Activated T-helper 2 cell treated with anti-CD3 and anti-CD28 coated beads, Interferon-gamma antibody, Interleukin-2, Interleukin-4, amounts not matched to agents 10 μg/mL and 5 μg/mL and 100 μg/mL, durations not matched to agents 14 hours and 24 hours and 36 hours (primary cell): ENCODE data around the gene HTR1E. TPM values are rescaled to one million over a fixed set of nuclear protein-coding genes. Genes with fewer than 3 reads are reported as not detected.
"Not testable (repeated sequence)": the region's sequence is repeated elsewhere in the genome, so short reads cannot be mapped to it uniquely, and the experiment has no call there.

Experiments
- DNase-seq: peaks from one replicate; pipeline ENCODE4 v3.0.0; 2021; ENCODE audit warnings: low spot score
- H3K27ac Mint-ChIP-seq: one replicate; pipeline ENCODE4 v1.8.0; 2021; ENCODE audit warnings: mixed read lengths
- H3K27me3 Mint-ChIP-seq: one replicate; pipeline ENCODE4 v1.8.0; 2021; ENCODE audit warnings: low read depth, mixed read lengths
- H3K36me3 Mint-ChIP-seq: one replicate; pipeline ENCODE4 v1.8.0; 2021; ENCODE audit warnings: low read depth, mixed read lengths
- H3K4me1 Mint-ChIP-seq: one replicate; pipeline ENCODE4 v1.8.0; 2021; ENCODE audit warnings: low read depth, mixed read lengths
- H3K4me3 Mint-ChIP-seq: one replicate; pipeline ENCODE4 v1.8.0; 2021; ENCODE audit warnings: low read depth, mild to moderate bottlenecking, moderate library complexity, mixed read lengths
- H3K9me3 Mint-ChIP-seq: one replicate; pipeline ENCODE4 v1.8.0; 2021; ENCODE audit warnings: mixed read lengths
- intact Hi-C: fragments of 100-400 bp; cut with micrococcal nuclease; formaldehyde crosslinking; loops from one replicate; pipeline ENCODE4 v1.15.1; 2023
- total RNA-seq: library from RNA; stranded (reverse); gene quantifications from 2 replicates; pipeline ENCODE4 v1.2.3, GENCODE V29; 2022

Gene HTR1E
- total RNA-seq, 1 donor from 2014 or later: not detected

- Mint-ChIP-seq H3K4me1 (no peaks in the 10 kb centered on the region), H3K4me3 (no peak overlapping the region), H3K9me3 (no peaks in the 10 kb centered on the region), H3K27ac (no peak overlapping the region), H3K27me3 (no peaks in the 10 kb centered on the region), H3K36me3 (no peaks in the 10 kb centered on the region)
- intact Hi-C loops: no loop called here
- no peak for DNase-seq
Measured at GRCh38 chr6:86949771-86950170, 12.4 kb downstream of the HTR1E start.

- Mint-ChIP-seq H3K27ac (no peak overlapping the region), H3K4me3 (no peak overlapping the region), H3K4me1 (no peaks in the 10 kb centered on the region), H3K36me3 (no peaks in the 10 kb centered on the region), H3K9me3 (no peaks in the 10 kb centered on the region), H3K27me3 (no peaks in the 10 kb centered on the region)
- DNase-seq: no peak
- intact Hi-C loops: no loop called here
Measured at GRCh38 chr6:86952991-86953390, 15.7 kb downstream of the HTR1E start.

GRCh38 chr6:86959656-86960055, 22.3 kb downstream of the HTR1E start:
- H3K4me3 Mint-ChIP-seq: no peak overlapping the region
- H3K4me1 Mint-ChIP-seq: no peaks in the 10 kb centered on the region
- no peak for DNase-seq
- no peaks in the 10 kb centered on the region for H3K27me3 Mint-ChIP-seq
- H3K36me3 Mint-ChIP-seq: no peaks in the 10 kb centered on the region
- intact Hi-C loops: no loop called here
- no peak overlapping the region for H3K27ac Mint-ChIP-seq
- H3K9me3 Mint-ChIP-seq: no peaks in the 10 kb centered on the region

- Mint-ChIP-seq H3K27ac (no peak overlapping the region), H3K4me3 (no peak overlapping the region), H3K9me3 (no peaks in the 10 kb centered on the region), H3K36me3 (no peaks in the 10 kb centered on the region), H3K27me3 (no peaks in the 10 kb centered on the region), H3K4me1 (no peaks in the 10 kb centered on the region)
- no peak for DNase-seq
- intact Hi-C loops: no loop called here
Measured at GRCh38 chr6:86961455-86962200, 24.3 kb downstream of the HTR1E start.

DNA sequence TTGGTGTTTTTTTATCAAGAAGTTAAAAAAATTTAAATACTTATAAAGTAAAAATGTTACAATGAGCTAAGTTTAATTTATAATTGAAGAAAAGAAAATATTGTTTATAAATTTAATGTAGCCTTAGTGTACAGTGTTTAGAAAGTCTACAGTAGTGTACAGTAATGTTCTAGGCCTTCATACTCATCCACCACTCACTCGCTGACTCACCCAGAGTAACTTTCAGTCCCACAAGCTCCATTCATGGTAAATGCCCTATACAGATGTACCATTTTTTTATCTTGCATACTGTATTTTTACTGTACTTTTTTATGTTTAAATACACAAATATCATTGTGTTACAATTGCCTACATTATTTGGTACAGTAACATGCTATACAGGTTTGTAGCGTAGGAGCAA, 26.0 kb downstream of the HTR1E start:
- Mint-ChIP-seq H3K27me3 (no peaks in the 10 kb centered on the region), H3K4me1 (no peaks in the 10 kb centered on the region), H3K4me3 (no peak overlapping the region), H3K9me3 (no peaks in the 10 kb centered on the region), H3K27ac (no peak overlapping the region), H3K36me3 (no peaks in the 10 kb centered on the region)
- intact Hi-C loops: no loop called here
- DNase-seq: no peak

GRCh38 chr6:86964029-86964579, 26.8 kb downstream of the HTR1E start:
- H3K4me1 Mint-ChIP-seq: no peaks in the 10 kb centered on the region
- no peaks in the 10 kb centered on the region for H3K27me3 Mint-ChIP-seq
- intact Hi-C loops: no loop called here

DNA sequence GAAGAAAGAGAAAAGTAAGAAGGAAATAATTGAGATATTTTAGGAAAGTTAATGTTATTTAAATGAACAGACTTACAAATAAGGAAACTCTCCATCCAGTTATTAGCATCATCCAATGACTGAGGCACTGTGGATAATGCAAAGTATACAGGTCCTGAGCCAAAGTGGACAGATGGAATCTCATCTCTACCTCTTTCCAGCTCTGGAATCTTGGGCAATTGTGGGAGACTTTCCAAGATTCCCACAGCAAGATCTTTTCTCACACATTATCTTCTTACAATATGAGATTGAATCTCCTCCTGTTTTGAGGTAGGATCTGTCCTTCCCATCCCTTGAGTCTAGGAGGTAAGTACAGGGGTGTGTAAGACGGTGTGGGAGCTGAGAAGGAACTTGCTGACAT, 28.9 kb downstream of the HTR1E start:
- H3K4me3 Mint-ChIP-seq: no peak overlapping the region
- intact Hi-C loops: no loop called here
- no peaks in the 10 kb centered on the region for H3K9me3 Mint-ChIP-seq

More at GRCh38 chr6:86964029-86964579, 26.8 kb downstream of the HTR1E start:
- H3K36me3 Mint-ChIP-seq: no peaks in the 10 kb centered on the region
- H3K27ac Mint-ChIP-seq: no peak overlapping the region
- no peak overlapping the region for H3K4me3 Mint-ChIP-seq
- H3K9me3 Mint-ChIP-seq: no peaks in the 10 kb centered on the region
- DNase-seq: no peak

GRCh38 chr6:86969573-86969972, 32.2 kb downstream of the HTR1E start:
- Mint-ChIP-seq H3K4me1 (no peaks in the 10 kb centered on the region), H3K36me3 (no peaks in the 10 kb centered on the region), H3K4me3 (no peak overlapping the region), H3K27ac (no peak overlapping the region), H3K27me3 (no peaks in the 10 kb centered on the region), H3K9me3 (no peaks in the 10 kb centered on the region)
- no peak for DNase-seq
- intact Hi-C loops: no loop called here

More for the DNA sequence above, 28.9 kb downstream of the HTR1E start:
- Mint-ChIP-seq H3K27me3 (no peaks in the 10 kb centered on the region), H3K36me3 (no peaks in the 10 kb centered on the region), H3K4me1 (no peaks in the 10 kb centered on the region), H3K27ac (no peak overlapping the region)
- DNase-seq: no peak

- Mint-ChIP-seq H3K9me3 (no peaks in the 10 kb centered on the region), H3K27me3 (no peaks in the 10 kb centered on the region), H3K27ac (no peak overlapping the region), H3K4me3 (no peak overlapping the region), H3K36me3 (no peaks in the 10 kb centered on the region), H3K4me1 (no peaks in the 10 kb centered on the region)
- intact Hi-C loops: no loop called here
- no peak for DNase-seq
Measured at GRCh38 chr6:86973088-86973487, 35.8 kb downstream of the HTR1E start.

GRCh38 chr6:86978251-86978650, 40.9 kb downstream of the HTR1E start:
- Mint-ChIP-seq H3K27ac (no peak overlapping the region), H3K9me3 (no peaks in the 10 kb centered on the region), H3K4me3 (no peak overlapping the region), H3K36me3 (no peaks in the 10 kb centered on the region), H3K4me1 (no peaks in the 10 kb centered on the region), H3K27me3 (no peaks in the 10 kb centered on the region)
- DNase-seq: no peak
- intact Hi-C loops: no loop called here

GRCh38 chr6:87001494-87001893, 64.2 kb downstream of the HTR1E start:
- no peaks in the 10 kb centered on the region for H3K36me3 Mint-ChIP-seq
- H3K27me3 Mint-ChIP-seq: no peaks in the 10 kb centered on the region
- intact Hi-C loops: no loop called here
- no peak overlapping the region for H3K27ac Mint-ChIP-seq
- no peak for DNase-seq
- no peak overlapping the region for H3K4me3 Mint-ChIP-seq
- no peaks in the 10 kb centered on the region for H3K4me1 Mint-ChIP-seq
- H3K9me3 Mint-ChIP-seq: peaks cover 4% of the 10 kb centered on the region

GRCh38 chr6:87002391-87002790, 65.1 kb downstream of the HTR1E start:
- H3K9me3 Mint-ChIP-seq, H3K4me3 Mint-ChIP-seq, H3K27ac Mint-ChIP-seq, intact Hi-C loops, H3K4me1 Mint-ChIP-seq, H3K36me3 Mint-ChIP-seq, DNase-seq, H3K27me3 Mint-ChIP-seq: not testable (repeated sequence)

DNA sequence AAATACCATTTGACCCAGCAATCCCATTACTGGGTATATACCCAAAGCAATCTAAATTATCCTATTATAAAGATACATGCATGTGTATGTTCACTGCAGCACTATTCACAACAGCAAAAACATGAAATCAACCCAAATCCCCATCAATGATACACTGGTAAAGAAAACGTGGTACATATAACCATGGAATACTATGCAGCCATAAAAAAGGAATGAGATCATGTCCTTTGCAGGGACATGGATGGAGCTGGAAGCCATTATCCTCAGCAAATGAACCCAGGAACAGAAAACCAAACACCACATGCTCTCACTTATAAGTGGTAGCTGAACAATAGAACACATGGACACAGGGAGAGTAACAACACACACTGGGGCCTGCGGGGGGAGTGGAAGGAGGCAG, 69.2 kb downstream of the HTR1E start:
- H3K27ac Mint-ChIP-seq, DNase-seq, H3K4me3 Mint-ChIP-seq, H3K36me3 Mint-ChIP-seq, H3K9me3 Mint-ChIP-seq, H3K27me3 Mint-ChIP-seq, intact Hi-C loops, H3K4me1 Mint-ChIP-seq: not testable (repeated sequence)
